Right lobe of liver (tissue), 4 donors: ENCODE data around the gene LOXL1.

Experiments
- POLR2A ChIP-seq: fragments of 450-650 bp; IDR thresholded peaks from one replicate; pipeline ENCODE4 v1.6.1; 2017; ENCODE audit warnings: antibody characterized with exemption, mild to moderate bottlenecking
- TF ChIP-seq, protein P1 (sequence below), 4 donors: fragments of 200-600 bp in 3 of 4; fragments of 450-650 bp in 1 of 4; IDR thresholded peaks; one replicate each; pipeline versions ENCODE4 v1.5.1 to v1.8.0; 2016 to 2022; ENCODE audit warnings: antibody characterized with exemption in 4 of 4, mild to moderate bottlenecking in 2 of 4
- donor health status: DM: no; HTN: no; CAD: no.
- donor health status: DM: no; HTN: no; CAD: no.
- donor health status: DM: no; HTN: yes; CAD: no.

DNA sequence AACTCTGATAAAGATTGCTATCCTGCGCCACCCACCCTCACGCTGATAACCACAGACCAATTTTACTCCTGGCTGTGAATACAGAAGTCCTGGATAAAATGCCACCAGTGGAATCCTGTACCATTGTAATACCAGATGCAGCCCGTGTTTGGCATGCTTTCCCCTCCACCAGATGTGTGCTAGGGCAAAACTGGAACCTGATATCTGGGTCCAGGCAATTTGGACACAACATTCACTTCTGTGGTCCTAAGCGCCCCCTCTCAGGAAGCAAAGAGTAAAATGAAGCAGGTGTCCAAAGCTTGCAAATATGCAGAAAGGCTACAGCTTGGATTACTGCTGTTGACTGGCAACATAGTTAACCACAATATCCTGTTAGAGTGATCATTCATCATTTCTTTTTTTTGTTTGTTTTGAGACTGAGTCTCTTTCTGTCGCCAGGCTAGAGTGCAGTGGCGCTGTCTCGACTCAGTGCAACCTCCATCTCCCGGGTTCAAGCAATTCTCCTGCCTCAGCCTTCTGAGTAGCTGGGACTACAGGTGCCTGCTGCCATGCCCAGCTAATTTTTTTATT is 32.8 kb downstream of the LOXL1 start:
- TF ChIP-seq, protein P1, sequence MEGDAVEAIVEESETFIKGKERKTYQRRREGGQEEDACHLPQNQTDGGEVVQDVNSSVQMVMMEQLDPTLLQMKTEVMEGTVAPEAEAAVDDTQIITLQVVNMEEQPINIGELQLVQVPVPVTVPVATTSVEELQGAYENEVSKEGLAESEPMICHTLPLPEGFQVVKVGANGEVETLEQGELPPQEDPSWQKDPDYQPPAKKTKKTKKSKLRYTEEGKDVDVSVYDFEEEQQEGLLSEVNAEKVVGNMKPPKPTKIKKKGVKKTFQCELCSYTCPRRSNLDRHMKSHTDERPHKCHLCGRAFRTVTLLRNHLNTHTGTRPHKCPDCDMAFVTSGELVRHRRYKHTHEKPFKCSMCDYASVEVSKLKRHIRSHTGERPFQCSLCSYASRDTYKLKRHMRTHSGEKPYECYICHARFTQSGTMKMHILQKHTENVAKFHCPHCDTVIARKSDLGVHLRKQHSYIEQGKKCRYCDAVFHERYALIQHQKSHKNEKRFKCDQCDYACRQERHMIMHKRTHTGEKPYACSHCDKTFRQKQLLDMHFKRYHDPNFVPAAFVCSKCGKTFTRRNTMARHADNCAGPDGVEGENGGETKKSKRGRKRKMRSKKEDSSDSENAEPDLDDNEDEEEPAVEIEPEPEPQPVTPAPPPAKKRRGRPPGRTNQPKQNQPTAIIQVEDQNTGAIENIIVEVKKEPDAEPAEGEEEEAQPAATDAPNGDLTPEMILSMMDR (IDR thresholded peaks at IDR 0.05), result no peak
- no peak for TF ChIP-seq POLR2A
